T-helper 2 cell treated with Interferon-gamma antibody and Interleukin-4, amounts not matched to agents 100 ng/mL and 5 ng/mL, for 36 hours (primary cell): ENCODE data around the gene GPATCH4. TPM values are rescaled to one million over a fixed set of nuclear protein-coding genes. Genes with fewer than 3 reads are reported as not detected.

Source experiments
- intact Hi-C: fragments of 100-400 bp; cut with micrococcal nuclease; formaldehyde crosslinking; loops from one replicate; pipeline ENCODE4 v1.15.1; 2023
- total RNA-seq: library from RNA; stranded (reverse); gene quantifications from 2 replicates; pipeline ENCODE4 v1.2.3, GENCODE V29; 2022

GPATCH4 gene
- total RNA-seq, 1 donor from 2014 or later, result 53.5 TPM

GRCh38 chr1:156552518-156552917 is 48.8 kb downstream of the GPATCH4 start:
- intact Hi-C loops, result no loop called here

- intact Hi-C loops, result no loop called here
Observed at GRCh38 chr1:156551869-156552268, 49.4 kb downstream of the GPATCH4 start.

- intact Hi-C loops, result no loop called here
Observed at GRCh38 chr1:156551066-156551643, 50.1 kb downstream of the GPATCH4 start.

- intact Hi-C loops, result no loop called here
Observed at GRCh38 chr1:156550346-156550745, 50.9 kb downstream of the GPATCH4 start.

- intact Hi-C loops, result no loop called here
Observed at GRCh38 chr1:156549831-156550230, 51.4 kb downstream of the GPATCH4 start.

- intact Hi-C loops, result no loop called here
Observed at GRCh38 chr1:156549390-156549789, 51.9 kb downstream of the GPATCH4 start.

GRCh38 chr1:156547982-156548381 is 53.3 kb downstream of the GPATCH4 start:
- intact Hi-C loops, result no loop called here

GRCh38 chr1:156547434-156547833 is 53.8 kb downstream of the GPATCH4 start:
- intact Hi-C loops, result no loop called here

- intact Hi-C loops, result no loop called here
Observed at GRCh38 chr1:156546267-156546666, 55.0 kb downstream of the GPATCH4 start.

- intact Hi-C loops, result no loop called here
Observed at GRCh38 chr1:156544592-156545102, 56.6 kb downstream of the GPATCH4 start.

Other genes with a start within 250 kb of the GPATCH4 start
- not detected in 2 replicates for gene RHBG, start 232.3 kb downstream of the GPATCH4 start, total RNA-seq
- 29.7 and 34.2 TPM in 2 replicates for gene MEF2D, start 100.7 kb downstream of the GPATCH4 start, total RNA-seq
- gene IQGAP3, start 28.9 kb downstream of the GPATCH4 start, total RNA-seq, result 16.1 and 16.4 TPM in 2 replicates
- gene TTC24, start 21.8 kb downstream of the GPATCH4 start, total RNA-seq, result 1.2 and 2.3 TPM in 2 replicates
- 59.9 and 64.5 TPM in 2 replicates for gene NAXE, start 9.7 kb downstream of the GPATCH4 start, total RNA-seq
- gene HAPLN2, start 17.9 kb upstream of the GPATCH4 start, total RNA-seq, result 0.11 TPM in 1 of 2 replicates, not detected in the other
- not detected in 2 replicates for gene BCAN, start 40.6 kb upstream of the GPATCH4 start, total RNA-seq
- gene NES, start 75.9 kb upstream of the GPATCH4 start, total RNA-seq, result not detected in 2 replicates
- gene CRABP2, start 104.1 kb upstream of the GPATCH4 start, total RNA-seq, result 1.6 and 2.1 TPM in 2 replicates
- gene METTL25B, start 127.0 kb upstream of the GPATCH4 start, total RNA-seq, result 29.8 and 34.7 TPM in 2 replicates
- 57.9 and 59.3 TPM in 2 replicates for gene ISG20L2, start 127.3 kb upstream of the GPATCH4 start, total RNA-seq
- gene MRPL24, start 139.6 kb upstream of the GPATCH4 start, total RNA-seq, result 71.9 and 75.7 TPM in 2 replicates
- gene HDGF, start 150.2 kb upstream of the GPATCH4 start, total RNA-seq, result 253 and 257 TPM in 2 replicates
- 83.3 and 85.5 TPM in 2 replicates for gene PRCC, start 166.1 kb upstream of the GPATCH4 start, total RNA-seq
- gene SH2D2A, start 215.4 kb upstream of the GPATCH4 start, total RNA-seq, result 94.7 and 96.1 TPM in 2 replicates